HepG2 (cell line): ENCODE results near the gene RTBDN. TPM values are rescaled to one million over a fixed set of nuclear protein-coding genes. Genes with fewer than 3 reads are reported as not detected.

ENCODE experiments used
- DNMT1 ChIP-seq: sonication (generic); formaldehyde crosslinking; IDR thresholded peaks from 2 replicates; pipeline ENCODE4 v1.5.1; 2020; ENCODE audit warnings: mild to moderate bottlenecking, missing genetic modification reagents
- EED ChIP-seq: sonication (generic); formaldehyde crosslinking; IDR thresholded peaks from 2 replicates; pipeline ENCODE4 v1.5.0; 2020; ENCODE audit warnings: mild to moderate bottlenecking, missing genetic modification reagents
- ESRRA ChIP-seq: sonication (generic); formaldehyde crosslinking; IDR thresholded peaks from 2 replicates; pipeline ENCODE4 v1.5.1; 2020; ENCODE audit warnings: mild to moderate bottlenecking, low read depth, missing genetic modification reagents
- EZH2 ChIP-seq: conservative IDR thresholded peaks from 2 replicates; pipeline ENCODE4 v1.6.1; 2012; ENCODE audit warnings: mild to moderate bottlenecking, low read depth, low read length, moderate library complexity
- HMGXB4 ChIP-seq, 2 experiments: sonication (generic) in 1 of 2; formaldehyde crosslinking in 1 of 2; IDR thresholded peaks; 2 replicates each; pipeline versions ENCODE4 v1.4.0 to v1.6.1; 2018 to 2020; ENCODE audit warnings: missing genetic modification reagents in 2 of 2, borderline replicate concordance in 1 of 2, low read depth in 1 of 2, mild to moderate bottlenecking in 1 of 2, missing biosample characterization in 1 of 2
- JDP2 ChIP-seq: sonication (generic); formaldehyde crosslinking; IDR thresholded peaks from 2 replicates; pipeline ENCODE4 v1.8.1; 2022; ENCODE audit warnings: missing genetic modification reagents, borderline replicate concordance
- KDM3A ChIP-seq: IDR thresholded peaks from 2 replicates; pipeline ENCODE4 v1.6.1; 2018; ENCODE audit warnings: low read depth, missing compliant biosample characterization
- LCORL ChIP-seq, 2 experiments: fragments of 450-650 bp in 1 of 2; sonication (generic) in 1 of 2; formaldehyde crosslinking in 1 of 2; IDR thresholded peaks; 2 replicates each; pipeline versions ENCODE4 v1.5.0 to v1.6.1; 2017 to 2020; ENCODE audit warnings: antibody characterized with exemption in 1 of 2, missing genetic modification reagents in 1 of 2
- MIXL1 ChIP-seq: IDR thresholded peaks from 2 replicates; pipeline ENCODE4 v1.6.1; 2016
- POLR2G ChIP-seq: fragments of 200-400 bp; formaldehyde crosslinking; IDR thresholded peaks from 2 replicates; pipeline ENCODE4 v1.6.1; 2018; ENCODE audit warnings: mild to moderate bottlenecking, low read depth, low read length, moderate library complexity
- RXRB ChIP-seq: IDR thresholded peaks from 2 replicates; pipeline ENCODE4 v1.6.1; 2016; ENCODE audit warnings: borderline replicate concordance, missing genetic modification reagents, missing compliant biosample characterization
- SP2 ChIP-seq: sonication (generic); formaldehyde crosslinking; IDR thresholded peaks from 2 replicates; pipeline ENCODE4 v1.5.1; 2020; ENCODE audit warnings: mild to moderate bottlenecking, missing genetic modification reagents
- U2AF1 ChIP-seq: fragments of 200-400 bp; formaldehyde crosslinking; optimal IDR thresholded peaks from 2 replicates; pipeline ENCODE3; 2017; ENCODE audit warnings: mild to moderate bottlenecking, low read depth, low read length
- ZBTB7B ChIP-seq: sonication (generic); formaldehyde crosslinking; IDR thresholded peaks from 2 replicates; pipeline ENCODE4 v1.4.0; 2020; ENCODE audit warnings: missing genetic modification reagents
- ZFY ChIP-seq: sonication (generic); formaldehyde crosslinking; IDR thresholded peaks from 2 replicates; pipeline ENCODE4 v1.4.0; 2020; ENCODE audit warnings: missing genetic modification reagents
- ZKSCAN8 ChIP-seq: IDR thresholded peaks from 2 replicates; pipeline ENCODE4 v1.6.1; 2016; ENCODE audit warnings: borderline replicate concordance, missing genetic modification reagents, missing compliant biosample characterization
- ZNF224 ChIP-seq: sonication (generic); formaldehyde crosslinking; IDR thresholded peaks from 2 replicates; pipeline ENCODE4 v1.5.0; 2020; ENCODE audit warnings: mild to moderate bottlenecking, missing genetic modification reagents
- ZNF292 ChIP-seq: sonication (generic); formaldehyde crosslinking; IDR thresholded peaks from 2 replicates; pipeline ENCODE4 v1.8.1; 2022; ENCODE audit warnings: mild to moderate bottlenecking, low read depth, missing genetic modification reagents, borderline replicate concordance
- ZNF574 ChIP-seq: sonication (generic); formaldehyde crosslinking; IDR thresholded peaks from 2 replicates; pipeline ENCODE4 v1.4.0; 2020; ENCODE audit warnings: missing genetic modification reagents
- ZNF616 ChIP-seq: sonication (generic); formaldehyde crosslinking; IDR thresholded peaks from 2 replicates; pipeline ENCODE4 v1.5.0; 2020; ENCODE audit warnings: low read depth, mild to moderate bottlenecking, missing genetic modification reagents
- ZNF781 ChIP-seq: sonication (generic); formaldehyde crosslinking; IDR thresholded peaks from 2 replicates; pipeline ENCODE4 v1.5.1; 2020; ENCODE audit warnings: borderline replicate concordance, mild to moderate bottlenecking, missing genetic modification reagents; ENCODE audit errors: not compliant biosample characterization
- ZNF792 ChIP-seq: IDR thresholded peaks from 2 replicates; pipeline ENCODE4 v1.6.1; 2016
- polyA plus RNA-seq, 8 experiments: library from polyadenylated mRNA; depleted of rRNA in 3 of 8; stranded (reverse) in 7 of 8; unstranded in 1 of 8; fragments of >200 nt; fragmentation: Illumina TruSeq in 4 of 8; extraction: Trizol in 4 of 8; gene quantifications; 2 replicates each; pipeline versions ENCODE4 v1.2.1 to v1.2.3, GENCODE V29; 2011 to 2016; ENCODE audit warnings: low read depth in 4 of 8, missing spikeins in 1 of 8, mixed read lengths in 1 of 8; ENCODE audit not compliant: insufficient read depth in 1 of 8
- total RNA-seq, 5 experiments: library from RNA; depleted of rRNA; stranded (reverse); fragments of >200 nt; fragmentation: Illumina TruSeq; extraction: Trizol; gene quantifications; 2 replicates each; pipeline ENCODE4 v1.2.3, GENCODE V29; 2016; ENCODE audit warnings: low read depth in 1 of 5
- TF ChIP-seq, protein P1 (sequence below): sonication (generic); formaldehyde crosslinking; IDR thresholded peaks from 2 replicates; pipeline ENCODE4 v1.4.0; 2020; ENCODE audit warnings: missing genetic modification reagents, low read depth, mild to moderate bottlenecking, borderline replicate concordance

The RTBDN gene
- total and polyA plus RNA-seq, 2 of the 13 experiments (the other 11 are each of a cell fraction or from before 2014, with no cell fraction given), result 0.27 to 0.48 TPM

DNA sequence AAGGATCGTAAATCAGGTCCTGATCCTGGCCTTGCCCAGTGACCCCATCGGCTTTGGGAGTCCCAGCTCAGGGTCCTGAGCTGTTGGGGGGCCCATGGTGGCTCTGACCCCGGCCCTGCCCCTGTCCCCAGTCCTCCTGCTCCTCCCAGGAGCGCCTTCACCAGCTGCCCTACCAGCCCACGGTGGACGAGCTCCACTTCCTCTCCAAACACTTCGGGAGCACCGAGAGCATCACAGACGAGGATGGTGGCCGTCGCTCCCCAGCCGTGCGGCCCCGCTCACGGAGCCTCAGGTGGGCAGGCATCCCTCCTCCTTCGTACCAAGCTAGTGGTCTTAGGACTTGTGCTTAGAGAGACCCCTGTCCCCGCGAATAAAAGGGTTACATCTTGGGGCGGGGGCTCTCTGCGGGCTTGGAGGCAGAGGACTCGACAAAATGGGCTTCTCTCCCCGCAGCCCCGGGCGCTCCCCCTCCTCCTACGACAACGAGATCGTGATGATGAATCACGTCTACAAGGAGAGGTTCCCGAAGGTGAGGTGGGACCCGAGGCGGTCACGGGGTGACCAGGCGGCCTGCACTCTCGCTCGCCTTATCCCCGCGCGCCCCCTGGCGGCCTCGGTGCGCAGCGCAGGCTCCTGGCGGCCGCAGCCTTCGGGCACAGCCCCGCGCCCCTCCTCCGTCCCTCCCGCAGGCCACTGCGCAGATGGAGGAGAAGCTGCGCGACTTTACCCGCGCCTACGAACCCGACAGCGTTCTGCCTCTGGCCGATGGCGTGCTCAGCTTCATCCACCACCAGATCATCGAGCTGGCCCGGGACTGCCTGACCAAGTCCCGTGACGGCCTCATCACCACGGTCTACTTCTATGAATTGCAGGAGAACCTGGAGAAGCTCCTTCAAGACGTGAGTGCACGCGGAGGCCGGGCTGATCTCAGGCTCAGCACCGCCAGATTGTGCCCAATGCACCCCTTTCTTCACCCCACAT is 13.1 kb upstream of the RTBDN start (continued):
- TF ChIP-seq HMGXB4 (CRISPR knock-in tag; IDR thresholded peaks at IDR 0.05; ENCODE audit: borderline replicate concordance in 1 of 2, low read depth in 1 of 2), result peak; percentile 85; a peak in 3 of 4 replicates
- TF ChIP-seq ESRRA (CRISPR knock-in tag), result no peak
- TF ChIP-seq EED (CRISPR knock-in tag), result 0 out of 2 replicates have a peak, but pooled peaks have one; percentile 50
- TF ChIP-seq ZNF574 (CRISPR knock-in tag), result peak; percentile 71
- no peak for TF ChIP-seq MIXL1 (CRISPR knock-in tag)
- TF ChIP-seq ZNF224 (CRISPR knock-in tag), result no peak
- TF ChIP-seq KDM3A (CRISPR knock-in tag), result peak; percentile 86; the same call in 1 of the 2 replicates
- TF ChIP-seq ZNF616 (CRISPR knock-in tag), result 0 out of 2 replicates have a peak, but pooled peaks have one; percentile 39
- TF ChIP-seq SP2, result no peak
- TF ChIP-seq, protein P1, sequence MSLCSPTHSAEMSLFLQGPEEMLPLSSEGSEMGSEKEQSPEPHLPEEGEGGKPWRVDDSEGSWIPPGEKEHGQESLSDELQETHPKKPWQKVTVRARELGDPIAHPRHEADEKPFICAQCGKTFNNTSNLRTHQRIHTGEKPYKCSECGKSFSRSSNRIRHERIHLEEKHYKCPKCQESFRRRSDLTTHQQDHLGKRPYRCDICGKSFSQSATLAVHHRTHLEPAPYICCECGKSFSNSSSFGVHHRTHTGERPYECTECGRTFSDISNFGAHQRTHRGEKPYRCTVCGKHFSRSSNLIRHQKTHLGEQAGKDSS (CRISPR knock-in tag), result 0 out of 2 replicates have a peak, but pooled peaks have one; percentile 54
- TF ChIP-seq EZH2, result no peak
- TF ChIP-seq DNMT1 (CRISPR knock-in tag), result peak; percentile 78; the same call in 1 of the 2 replicates
- TF ChIP-seq ZNF781 (CRISPR knock-in tag), result no peak
- peak; percentile 37; the same call in 1 of the 2 replicates for TF ChIP-seq ZFY (CRISPR knock-in tag)
- no peak for TF ChIP-seq LCORL (IDR thresholded peaks at IDR 0.05)
- TF ChIP-seq LCORL (CRISPR knock-in tag; IDR thresholded peaks at IDR 0.05), result peak; percentile 32; the same call in 1 of the 2 replicates
- TF ChIP-seq ZKSCAN8 (CRISPR knock-in tag), result peak; percentile 24; the same call in 1 of the 2 replicates
- 0 out of 2 replicates have a peak, but pooled peaks have one; percentile 38 for TF ChIP-seq ZNF792 (CRISPR knock-in tag)
- no peak for TF ChIP-seq U2AF1
- 0 out of 2 replicates have a peak, but pooled peaks have one; percentile 37 for TF ChIP-seq RXRB (CRISPR knock-in tag)
- TF ChIP-seq ZNF292, result no peak
- TF ChIP-seq JDP2 (CRISPR knock-in tag), result no peak
- TF ChIP-seq ZBTB7B (CRISPR knock-in tag), result peak; percentile 34; the same call in 1 of the 2 replicates
- TF ChIP-seq POLR2G, result no peak
